ENCODE results near the gene XPNPEP2. TPM values are rescaled to one million over a fixed set of nuclear protein-coding genes. Genes with fewer than 3 reads are reported as not detected.

Gene XPNPEP2
- total RNA-seq, 1 donor = not detected

- Histone ChIP-seq H3K79me2 (ENCODE audit: insufficient read depth, low read length) (no peaks in the 10 kb centered on the region), H3K4me2 (ENCODE audit: insufficient read depth, low read length) (no peak overlapping the region), H3K4me1 (ENCODE audit: insufficient read depth, low read length) (no peaks in the 10 kb centered on the region), H3K27me3 (ENCODE audit: insufficient read depth, low read length) (no peaks in the 10 kb centered on the region), H3K4me3 (ENCODE audit: insufficient read depth, low read length) (no peak overlapping the region), H3K36me3 (ENCODE audit: insufficient read depth, low read length) (peaks cover 18% of the 10 kb centered on the region), H4K20me1 (ENCODE audit: insufficient read depth, low read length) (no peaks in the 10 kb centered on the region), H3K9me3 (ENCODE audit: low read depth, low read length) (no peaks in the 10 kb centered on the region), H2AFZ (ENCODE audit: low read length) (no peak overlapping the region), H3K27ac (ENCODE audit: low read depth, low read length) (no peak overlapping the region)
- DNase-seq (ENCODE audit: insufficient read length, low spot score, missing footprints) = no peak
- no peak for TF ChIP-seq CTCF (IDR thresholded peaks at IDR 0.05; ENCODE audit: extremely low read depth, low read depth, low read length)
These were observed 66.0 kb downstream of the XPNPEP2 start for GRCh38 chrX:129804806-129805205.

- DNase-seq (ENCODE audit: insufficient read length, low spot score, missing footprints) = no peak
- Histone ChIP-seq H3K9me3 (ENCODE audit: low read depth, low read length) (no peaks in the 10 kb centered on the region), H3K79me2 (ENCODE audit: insufficient read depth, low read length) (no peaks in the 10 kb centered on the region), H3K4me1 (ENCODE audit: insufficient read depth, low read length) (no peaks in the 10 kb centered on the region), H3K27ac (ENCODE audit: low read depth, low read length) (no peak overlapping the region), H4K20me1 (ENCODE audit: insufficient read depth, low read length) (no peaks in the 10 kb centered on the region), H3K4me3 (ENCODE audit: insufficient read depth, low read length) (no peak overlapping the region), H3K27me3 (ENCODE audit: insufficient read depth, low read length) (no peaks in the 10 kb centered on the region), H3K4me2 (ENCODE audit: insufficient read depth, low read length) (no peak overlapping the region), H3K36me3 (ENCODE audit: insufficient read depth, low read length) (peaks cover 23% of the 10 kb centered on the region), H2AFZ (ENCODE audit: low read length) (no peak overlapping the region)
- TF ChIP-seq CTCF (IDR thresholded peaks at IDR 0.05; ENCODE audit: extremely low read depth, low read depth, low read length) = no peak
These were observed 69.5 kb downstream of the XPNPEP2 start for GRCh38 chrX:129808158-129808828.

- H3K27ac ChIP-seq (ENCODE audit: low read depth, low read length) = no peak overlapping the region
- H3K4me3 ChIP-seq (ENCODE audit: insufficient read depth, low read length) = no peak overlapping the region
- TF ChIP-seq CTCF (IDR thresholded peaks at IDR 0.05; ENCODE audit: extremely low read depth, low read depth, low read length) = no peak
These were observed 70.3 kb downstream of the XPNPEP2 start for GRCh38 chrX:129808829-129809796.

More at GRCh38 chrX:129808829-129809796, 70.3 kb downstream of the XPNPEP2 start:
- Histone ChIP-seq H3K9me3 (ENCODE audit: low read depth, low read length) (no peaks in the 10 kb centered on the region), H3K79me2 (ENCODE audit: insufficient read depth, low read length) (no peaks in the 10 kb centered on the region), H3K27me3 (ENCODE audit: insufficient read depth, low read length) (no peaks in the 10 kb centered on the region), H3K4me2 (ENCODE audit: insufficient read depth, low read length) (no peak overlapping the region), H2AFZ (ENCODE audit: low read length) (no peak overlapping the region), H3K36me3 (ENCODE audit: insufficient read depth, low read length) (peaks cover 23% of the 10 kb centered on the region), H3K4me1 (ENCODE audit: insufficient read depth, low read length) (no peaks in the 10 kb centered on the region), H4K20me1 (ENCODE audit: insufficient read depth, low read length) (no peaks in the 10 kb centered on the region)
- DNase-seq (ENCODE audit: insufficient read length, low spot score, missing footprints) = peak; percentile 35
